Activated naive CD4-positive, alpha-beta T cell treated with anti-CD3 and anti-CD28 coated beads, Interleukin-2, amount 50 U/mL, for 24 hours (primary cell): ENCODE data around the gene PPFIBP2.
A peak's percentile ranks its signal among the peaks of the same experiment; 100 is the strongest.

Experiments used
- H3K27ac Mint-ChIP-seq: one replicate; pipeline ENCODE4 v1.8.0; 2021; ENCODE audit warnings: mild to moderate bottlenecking, mixed read lengths
- H3K27me3 Mint-ChIP-seq: one replicate; pipeline ENCODE4 v1.8.0; 2021; ENCODE audit warnings: mixed read lengths
- H3K36me3 Mint-ChIP-seq: one replicate; pipeline ENCODE4 v1.8.0; 2021; ENCODE audit warnings: mixed read lengths
- H3K4me1 Mint-ChIP-seq: one replicate; pipeline ENCODE4 v1.8.0; 2021; ENCODE audit warnings: mixed read lengths
- H3K4me3 Mint-ChIP-seq: one replicate; pipeline ENCODE4 v1.8.0; 2021; ENCODE audit warnings: mild to moderate bottlenecking, mixed read lengths
- H3K9me3 Mint-ChIP-seq: one replicate; pipeline ENCODE4 v1.8.0; 2021; ENCODE audit warnings: mixed read lengths

The PPFIBP2 gene

GRCh38 chr11:7572001-7572712 is 58.4 kb downstream of the PPFIBP2 start:
- peaks cover 27% of the 10 kb centered on the region for H3K4me1 Mint-ChIP-seq
- no peaks in the 10 kb centered on the region for H3K9me3 Mint-ChIP-seq
- H3K4me3 Mint-ChIP-seq: no peak overlapping the region
- peaks cover 8% of the 10 kb centered on the region for H3K36me3 Mint-ChIP-seq
- H3K27me3 Mint-ChIP-seq: peaks cover 3% of the 10 kb centered on the region
- no peak overlapping the region for H3K27ac Mint-ChIP-seq

DNA sequence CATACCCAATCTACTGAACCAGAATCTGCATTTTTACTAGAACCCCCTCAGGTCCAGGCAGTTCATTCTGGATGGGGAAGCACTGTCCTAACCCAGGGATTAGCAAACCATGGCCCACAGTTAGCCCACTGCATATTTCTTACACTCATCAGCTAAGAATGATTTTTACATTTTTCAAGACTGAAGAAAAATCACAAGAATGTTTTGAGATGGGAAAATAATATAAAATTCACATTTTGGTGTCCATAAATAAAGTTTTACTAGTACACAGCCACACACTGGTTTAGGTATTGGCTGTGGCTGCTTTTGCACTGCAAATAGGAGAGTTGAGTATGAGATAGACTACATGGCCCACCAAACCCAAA is 59.4 kb downstream of the PPFIBP2 start:
- H3K27me3 Mint-ChIP-seq: peaks cover 6% of the 10 kb centered on the region
- H3K4me3 Mint-ChIP-seq: no peak overlapping the region
- H3K9me3 Mint-ChIP-seq: no peaks in the 10 kb centered on the region
- peaks cover 2% of the 10 kb centered on the region for H3K36me3 Mint-ChIP-seq
- no peak overlapping the region for H3K27ac Mint-ChIP-seq
- H3K4me1 Mint-ChIP-seq: peaks cover 37% of the 10 kb centered on the region

- Mint-ChIP-seq H3K36me3 (no peaks in the 10 kb centered on the region), H3K4me1 (peaks cover 43% of the 10 kb centered on the region), H3K9me3 (no peaks in the 10 kb centered on the region), H3K27ac (no peak overlapping the region), H3K27me3 (peaks cover 6% of the 10 kb centered on the region), H3K4me3 (no peak overlapping the region)
Observed at GRCh38 chr11:7573558-7574296, 59.9 kb downstream of the PPFIBP2 start.

DNA sequence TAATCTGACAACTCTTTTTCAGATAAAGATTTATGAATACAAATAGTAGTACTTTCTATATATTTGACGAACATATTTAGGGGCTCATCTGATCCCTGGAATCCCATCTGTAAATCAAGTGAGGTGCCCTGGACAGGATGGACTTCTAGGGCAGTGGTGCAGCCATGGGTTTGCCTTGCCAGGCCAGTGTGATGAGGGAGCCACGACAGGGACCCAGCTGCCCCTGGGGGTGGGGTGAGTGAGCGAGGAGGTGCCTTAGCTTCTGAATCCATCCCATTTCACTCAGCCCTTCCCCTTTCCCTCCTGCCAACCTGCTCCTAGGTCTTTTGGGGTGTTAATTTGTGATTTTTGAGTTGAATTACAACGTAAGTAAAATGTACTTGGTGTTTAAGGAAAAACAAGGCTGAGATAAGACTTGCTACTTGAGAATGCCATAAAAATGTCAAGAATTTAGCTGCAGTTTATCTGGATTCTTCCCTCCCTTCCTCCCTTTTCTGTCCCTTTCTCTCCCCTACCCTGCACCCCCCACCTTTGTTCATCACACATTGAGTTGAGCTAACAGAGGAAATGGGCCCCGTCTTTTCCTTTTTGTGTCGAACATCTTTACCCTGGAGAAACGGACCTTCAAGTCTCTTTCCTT is 60.8 kb downstream of the PPFIBP2 start:
- Mint-ChIP-seq H3K27ac (no peak overlapping the region), H3K27me3 (peaks cover 6% of the 10 kb centered on the region)

GRCh38 chr11:7575841-7576725 is 62.3 kb downstream of the PPFIBP2 start:
- peaks cover 44% of the 10 kb centered on the region for H3K4me1 Mint-ChIP-seq
- no peak overlapping the region for H3K4me3 Mint-ChIP-seq
- no peaks in the 10 kb centered on the region for H3K9me3 Mint-ChIP-seq
- H3K36me3 Mint-ChIP-seq: peaks cover 3% of the 10 kb centered on the region
- H3K27ac Mint-ChIP-seq: no peak overlapping the region
- peaks cover 4% of the 10 kb centered on the region for H3K27me3 Mint-ChIP-seq

More for the DNA sequence above, 60.8 kb downstream of the PPFIBP2 start:
- Mint-ChIP-seq H3K4me3 (no peak overlapping the region), H3K36me3 (no peaks in the 10 kb centered on the region), H3K4me1 (peaks cover 44% of the 10 kb centered on the region), H3K9me3 (no peaks in the 10 kb centered on the region)

DNA sequence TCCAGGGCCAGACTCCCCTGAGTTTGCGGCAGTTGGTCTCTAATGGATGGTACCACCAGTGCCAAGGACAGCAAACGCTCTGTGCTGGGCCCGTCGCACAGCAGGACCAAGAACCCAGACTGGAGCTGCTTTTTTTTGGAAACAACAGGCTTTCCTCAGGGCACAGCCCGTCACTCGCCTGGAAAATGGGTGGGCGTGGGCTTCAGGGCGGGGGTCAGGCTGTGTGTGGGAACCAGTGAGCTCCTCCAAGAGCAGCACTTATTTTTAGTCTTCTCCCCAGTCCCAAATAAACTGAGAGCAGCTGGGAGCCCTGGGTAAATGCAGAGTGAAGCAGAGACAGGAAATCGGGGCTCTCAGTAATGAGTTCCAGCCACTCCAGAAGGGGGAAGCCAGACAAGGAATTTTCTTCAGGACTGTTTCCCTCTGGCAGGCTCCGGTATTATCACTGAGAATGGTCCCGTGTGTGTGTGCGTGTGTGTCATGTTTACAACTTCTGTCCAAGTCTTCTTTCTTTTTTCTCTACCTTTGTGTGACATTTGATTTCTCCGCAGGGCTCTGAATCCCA is 63.0 kb downstream of the PPFIBP2 start:
- peak overlapping the region; percentile 56 for H3K27ac Mint-ChIP-seq
- peaks cover 44% of the 10 kb centered on the region for H3K4me1 Mint-ChIP-seq
- no peaks in the 10 kb centered on the region for H3K9me3 Mint-ChIP-seq
- peaks cover 4% of the 10 kb centered on the region for H3K27me3 Mint-ChIP-seq
- H3K36me3 Mint-ChIP-seq: peaks cover 3% of the 10 kb centered on the region
- peak overlapping the region; percentile 53 for H3K4me3 Mint-ChIP-seq

DNA sequence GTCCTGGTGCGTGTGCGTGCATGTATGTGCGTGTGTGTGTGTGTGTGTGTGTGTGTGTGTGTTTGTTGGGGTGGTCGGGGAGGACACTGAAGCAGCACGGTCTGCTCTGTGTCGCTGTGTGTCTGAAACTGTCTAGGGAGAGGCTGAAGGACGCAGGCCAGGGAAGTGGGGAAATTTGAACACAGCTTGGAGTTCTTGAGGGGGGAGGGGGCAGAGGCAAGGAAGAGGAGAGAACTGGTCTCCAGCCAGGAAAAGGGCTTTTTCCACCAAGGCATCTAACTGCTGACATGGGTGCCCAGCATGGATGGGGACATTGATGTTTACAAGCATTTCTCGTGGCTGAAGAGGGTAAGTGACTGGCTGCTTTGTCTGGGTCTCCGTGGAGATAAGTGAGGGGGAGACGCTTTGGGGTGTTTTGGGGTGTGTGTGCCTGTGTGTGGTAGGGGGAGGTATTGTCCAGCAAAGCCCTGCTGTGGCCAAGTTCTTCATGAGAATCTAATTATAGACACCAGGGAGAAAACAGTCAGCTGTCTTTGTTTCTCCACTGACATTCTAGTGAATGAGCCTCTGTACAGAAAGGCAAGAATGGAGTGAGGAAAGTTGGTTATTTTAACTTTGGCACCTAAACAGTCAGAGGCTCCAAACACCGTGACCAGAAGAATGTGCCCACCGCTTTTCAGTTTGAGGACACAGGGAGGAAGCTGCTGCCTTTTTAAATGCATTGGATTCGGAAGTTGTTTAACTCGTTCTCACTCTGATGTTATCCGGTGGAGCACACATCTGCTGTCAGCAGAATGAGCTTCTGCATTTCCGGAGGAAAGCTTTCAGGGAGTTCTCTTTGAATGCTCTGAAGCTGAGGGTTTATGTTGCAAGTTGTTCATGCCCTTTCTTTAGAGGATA is 63.7 kb downstream of the PPFIBP2 start:
- H3K4me3 Mint-ChIP-seq: peak overlapping the region; percentile 53
- peaks cover 3% of the 10 kb centered on the region for H3K36me3 Mint-ChIP-seq
- no peaks in the 10 kb centered on the region for H3K9me3 Mint-ChIP-seq
- peak overlapping the region; percentile 56 for H3K27ac Mint-ChIP-seq
- peaks cover 44% of the 10 kb centered on the region for H3K4me1 Mint-ChIP-seq
- H3K27me3 Mint-ChIP-seq: peaks cover 4% of the 10 kb centered on the region

- H3K4me3 Mint-ChIP-seq: no peak overlapping the region
Observed at GRCh38 chr11:7578276-7578955, 64.6 kb downstream of the PPFIBP2 start.

DNA sequence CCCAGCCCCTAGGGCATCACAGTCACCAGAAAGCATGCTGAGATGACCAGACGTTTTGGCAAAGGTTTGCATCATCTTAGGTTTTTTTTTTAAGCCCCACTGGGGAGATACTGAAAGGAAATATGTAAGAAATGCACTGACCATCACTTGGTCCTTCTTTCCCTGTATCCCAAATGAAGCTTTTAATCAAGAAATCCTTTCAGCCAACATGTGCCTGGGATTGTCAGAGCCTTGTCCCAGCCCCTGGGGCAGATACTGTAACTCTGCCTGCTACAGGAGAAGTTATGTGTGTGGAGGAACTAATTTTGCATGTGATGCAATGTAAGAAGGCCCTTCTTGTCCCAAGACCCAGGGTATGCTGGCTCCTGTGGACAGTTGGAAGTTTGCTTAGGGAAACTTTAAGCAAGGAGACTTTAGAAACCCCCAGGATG is 65.6 kb downstream of the PPFIBP2 start:
- Mint-ChIP-seq H3K36me3 (peaks cover 4% of the 10 kb centered on the region), H3K4me3 (no peak overlapping the region), H3K27me3 (peaks cover 4% of the 10 kb centered on the region), H3K9me3 (no peaks in the 10 kb centered on the region), H3K27ac (no peak overlapping the region), H3K4me1 (peaks cover 44% of the 10 kb centered on the region)

More at GRCh38 chr11:7578276-7578955, 64.6 kb downstream of the PPFIBP2 start:
- peaks cover 44% of the 10 kb centered on the region for H3K4me1 Mint-ChIP-seq
- peaks cover 3% of the 10 kb centered on the region for H3K36me3 Mint-ChIP-seq
- H3K27ac Mint-ChIP-seq: no peak overlapping the region
- H3K9me3 Mint-ChIP-seq: no peaks in the 10 kb centered on the region
- peaks cover 4% of the 10 kb centered on the region for H3K27me3 Mint-ChIP-seq

DNA sequence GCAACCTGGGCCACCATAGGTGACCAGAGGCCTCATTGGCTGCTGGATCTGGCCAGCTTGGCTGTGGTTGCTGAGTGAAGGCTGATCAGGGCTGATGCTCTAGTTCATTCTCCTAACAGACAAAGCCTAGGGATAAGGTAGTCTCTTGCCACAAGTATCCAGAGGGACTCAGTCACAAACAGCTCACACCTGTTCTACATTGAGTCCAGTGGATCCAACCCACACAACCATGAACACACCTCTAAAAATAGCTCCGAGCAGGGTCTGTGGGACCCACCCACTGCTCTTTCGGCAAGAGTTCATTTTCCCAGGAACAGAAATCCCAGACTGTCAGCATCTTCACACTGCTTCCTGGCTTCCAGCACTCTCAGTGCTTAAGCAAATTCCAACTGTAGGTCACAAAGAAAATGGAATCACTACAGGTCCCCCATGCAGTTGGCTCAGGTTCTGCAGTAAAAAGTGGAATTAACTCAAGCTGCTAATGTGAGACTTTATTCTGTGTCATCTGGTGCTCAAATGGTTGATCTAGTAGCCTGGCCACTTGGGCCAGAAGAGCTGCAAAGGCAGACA is 67.3 kb downstream of the PPFIBP2 start:
- peaks cover 8% of the 10 kb centered on the region for H3K36me3 Mint-ChIP-seq
- H3K9me3 Mint-ChIP-seq: no peaks in the 10 kb centered on the region
- peaks cover 3% of the 10 kb centered on the region for H3K27me3 Mint-ChIP-seq
- peaks cover 27% of the 10 kb centered on the region for H3K4me1 Mint-ChIP-seq
- no peak overlapping the region for H3K4me3 Mint-ChIP-seq
- no peak overlapping the region for H3K27ac Mint-ChIP-seq

DNA sequence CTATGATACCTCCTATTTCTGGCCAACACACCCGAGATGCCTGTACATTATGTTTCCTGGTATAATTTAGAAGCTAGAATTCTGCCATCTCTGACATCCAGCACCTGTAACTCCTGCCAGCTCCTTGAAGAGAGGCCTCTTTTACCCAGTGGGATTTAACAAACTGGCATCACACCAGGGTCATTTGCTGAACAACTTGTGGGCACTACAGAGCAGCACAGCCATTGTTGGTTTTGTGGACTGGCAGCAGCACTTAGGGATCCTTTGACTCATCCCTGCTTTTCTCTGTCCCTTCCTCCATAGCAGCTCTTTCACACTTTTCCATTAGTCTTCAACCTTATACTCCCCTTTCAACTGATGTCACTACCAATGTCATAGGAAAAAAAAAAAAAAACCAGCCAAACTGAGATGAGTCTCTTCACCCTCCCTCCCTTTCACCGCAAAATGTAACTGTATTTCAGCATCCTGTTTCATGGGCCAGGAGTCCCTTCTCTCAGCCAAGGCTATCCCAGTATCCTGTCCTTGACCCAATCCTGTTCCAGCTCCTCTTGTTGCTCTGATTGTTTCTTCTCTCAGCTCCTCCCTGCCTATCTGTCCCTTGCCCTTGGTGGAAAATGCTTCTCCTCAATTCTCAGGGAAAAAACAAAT is 68.7 kb downstream of the PPFIBP2 start:
- Mint-ChIP-seq H3K27me3 (peaks cover 3% of the 10 kb centered on the region), H3K9me3 (no peaks in the 10 kb centered on the region)

GRCh38 chr11:7583248-7583647 is 69.4 kb downstream of the PPFIBP2 start:
- H3K9me3 Mint-ChIP-seq: no peaks in the 10 kb centered on the region
- no peak overlapping the region for H3K27ac Mint-ChIP-seq
- H3K36me3 Mint-ChIP-seq: peaks cover 8% of the 10 kb centered on the region
- no peaks in the 10 kb centered on the region for H3K27me3 Mint-ChIP-seq
- H3K4me1 Mint-ChIP-seq: peaks cover 6% of the 10 kb centered on the region
- no peak overlapping the region for H3K4me3 Mint-ChIP-seq

More for the DNA sequence above, 68.7 kb downstream of the PPFIBP2 start:
- H3K36me3 Mint-ChIP-seq: peaks cover 8% of the 10 kb centered on the region
- H3K4me3 Mint-ChIP-seq: no peak overlapping the region
- no peak overlapping the region for H3K27ac Mint-ChIP-seq
- H3K4me1 Mint-ChIP-seq: peaks cover 14% of the 10 kb centered on the region

DNA sequence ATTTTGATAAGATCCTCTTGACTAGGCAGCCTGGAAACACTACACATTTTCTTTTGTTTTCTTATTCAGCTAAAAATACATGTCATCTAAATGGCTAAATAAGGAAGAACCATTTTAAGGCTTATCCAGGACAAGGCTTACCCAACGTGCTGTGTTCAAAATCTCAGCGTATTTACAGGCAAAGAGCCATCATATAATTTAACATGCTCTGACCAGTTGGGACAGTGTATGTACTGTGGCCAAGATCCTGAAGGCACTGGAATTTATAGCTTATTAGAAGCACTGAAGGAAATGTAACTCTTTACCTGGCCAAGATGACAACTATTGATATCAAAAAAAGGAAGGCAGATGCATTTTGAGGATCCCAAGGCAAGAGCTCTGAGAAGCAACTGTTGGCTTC is 71.1 kb downstream of the PPFIBP2 start:
- no peaks in the 10 kb centered on the region for H3K9me3 Mint-ChIP-seq
- no peaks in the 10 kb centered on the region for H3K4me1 Mint-ChIP-seq
- no peak overlapping the region for H3K27ac Mint-ChIP-seq
- no peak overlapping the region for H3K4me3 Mint-ChIP-seq
- no peaks in the 10 kb centered on the region for H3K27me3 Mint-ChIP-seq
- H3K36me3 Mint-ChIP-seq: peaks cover 8% of the 10 kb centered on the region
